GM18526 (cell line): ENCODE data around the gene PVALEF.

Experiments used
- POLR2A ChIP-seq: IDR thresholded peaks from 3 replicates; pipeline ENCODE4 v1.6.1; 2011; ENCODE audit not compliant: insufficient read length; ENCODE audit errors: extremely low read depth

PVALEF gene

DNA sequence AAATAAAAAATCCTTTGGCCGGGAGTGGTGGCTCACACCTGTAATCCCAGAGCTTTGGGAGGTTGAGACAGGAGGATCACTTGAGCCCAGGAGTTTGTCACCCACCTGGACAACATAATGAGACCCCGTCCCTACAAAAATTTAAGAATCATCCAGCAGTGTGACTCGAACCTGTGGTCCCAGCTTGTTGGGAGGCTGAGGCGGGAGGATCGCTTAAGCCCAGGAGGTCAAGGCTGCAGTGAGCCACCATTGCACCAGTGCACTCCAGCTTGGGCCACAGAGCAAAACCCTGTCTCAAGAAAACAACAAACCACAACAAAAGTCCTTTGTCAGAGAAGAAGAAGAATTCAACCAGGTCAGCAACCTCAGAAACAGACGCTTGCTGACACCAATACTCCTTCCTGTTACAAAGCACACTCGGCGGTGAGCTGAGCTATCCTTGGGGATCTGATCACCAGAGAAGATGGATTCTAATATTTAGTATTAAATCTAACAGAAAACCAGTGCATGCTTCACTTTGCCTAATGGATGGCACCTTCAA is 12.9 kb upstream of the PVALEF start:
- TF ChIP-seq POLR2A: no peak

DNA sequence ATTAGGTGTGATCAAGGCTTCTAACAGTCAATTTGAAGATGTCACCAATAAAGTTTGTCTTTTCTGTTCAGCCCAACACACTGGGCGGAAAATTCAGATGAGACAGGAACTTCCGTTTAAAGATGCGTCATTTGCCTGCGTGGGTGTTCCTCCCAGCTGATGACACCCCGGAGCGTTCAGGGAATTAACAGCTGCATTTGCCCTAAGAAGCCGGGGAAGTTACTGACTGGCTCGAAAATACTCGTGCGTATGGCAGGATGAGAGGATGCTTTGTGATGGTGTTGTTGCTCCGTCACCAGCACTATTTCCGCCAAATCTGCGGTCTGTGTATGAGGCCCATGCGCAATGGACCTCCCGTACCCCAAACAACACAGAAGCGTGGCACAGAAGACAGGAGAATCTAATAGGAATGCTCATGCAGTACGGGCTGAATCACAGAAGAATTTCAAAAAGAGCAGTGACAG is 11.9 kb upstream of the PVALEF start:
- TF ChIP-seq POLR2A: no peak

DNA sequence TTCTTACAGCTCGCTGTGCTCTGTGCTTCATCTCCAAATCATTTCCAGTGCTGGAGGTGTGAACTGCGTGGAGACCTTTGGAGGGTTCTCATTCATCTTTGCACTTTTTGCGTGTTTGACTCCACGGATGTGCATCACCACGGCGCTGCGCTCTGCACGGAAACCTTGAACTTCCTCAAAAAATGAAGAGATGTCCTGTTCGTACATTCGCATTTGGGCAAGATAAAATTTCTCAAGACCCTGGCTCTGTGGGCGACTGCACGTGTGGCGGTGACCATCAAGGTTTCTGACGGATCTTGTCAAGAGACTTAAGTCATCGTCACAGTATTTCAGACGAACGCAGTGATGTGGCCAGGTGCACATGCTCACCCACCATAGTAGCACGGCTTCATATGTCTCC is 10.3 kb upstream of the PVALEF start:
- no peak for TF ChIP-seq POLR2A

DNA sequence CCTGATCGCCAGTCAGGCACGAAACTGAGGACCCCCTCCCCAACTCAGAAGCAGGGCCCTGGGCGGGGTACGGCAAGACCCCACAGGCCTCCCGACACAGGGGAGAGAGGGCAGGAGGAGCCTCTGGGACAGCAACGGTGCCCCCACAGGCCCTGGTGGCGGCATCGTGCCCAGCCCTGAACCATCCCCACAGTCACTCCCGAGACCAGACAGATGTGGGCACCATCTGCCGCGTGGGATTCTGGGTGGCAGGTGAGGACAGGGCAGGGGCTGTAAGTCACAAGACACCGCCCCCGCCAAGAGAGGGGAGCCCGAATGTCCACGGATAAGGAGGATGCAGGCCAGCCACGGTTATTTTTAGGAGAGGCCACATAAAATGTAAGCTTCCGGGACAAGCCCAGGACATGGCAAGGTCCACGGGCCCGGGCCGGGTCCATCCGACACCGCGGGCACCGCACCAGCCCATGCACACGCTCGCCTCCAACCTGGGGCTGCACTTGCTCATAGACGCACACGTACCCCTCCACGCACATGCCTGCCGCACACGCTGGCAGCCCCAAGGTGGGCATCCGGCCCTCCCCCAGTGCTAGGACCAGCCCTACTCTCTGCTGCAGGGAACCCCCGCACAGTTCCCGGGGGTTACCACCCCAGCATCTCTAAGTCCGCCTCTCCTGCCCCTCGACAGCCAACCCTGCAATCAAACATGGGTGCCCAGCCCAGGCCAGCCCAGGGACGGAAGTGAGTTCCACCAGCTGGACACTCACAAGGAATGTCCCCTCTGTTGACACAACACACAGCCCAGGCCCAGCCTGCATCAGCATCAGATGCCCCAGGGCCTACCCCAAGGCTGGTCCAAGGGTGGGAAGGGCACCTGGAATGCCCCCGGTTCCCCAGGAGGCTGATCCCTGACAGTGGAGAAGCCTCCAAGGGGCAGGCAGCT is 8.2 kb upstream of the PVALEF start:
- TF ChIP-seq POLR2A: no peak

DNA sequence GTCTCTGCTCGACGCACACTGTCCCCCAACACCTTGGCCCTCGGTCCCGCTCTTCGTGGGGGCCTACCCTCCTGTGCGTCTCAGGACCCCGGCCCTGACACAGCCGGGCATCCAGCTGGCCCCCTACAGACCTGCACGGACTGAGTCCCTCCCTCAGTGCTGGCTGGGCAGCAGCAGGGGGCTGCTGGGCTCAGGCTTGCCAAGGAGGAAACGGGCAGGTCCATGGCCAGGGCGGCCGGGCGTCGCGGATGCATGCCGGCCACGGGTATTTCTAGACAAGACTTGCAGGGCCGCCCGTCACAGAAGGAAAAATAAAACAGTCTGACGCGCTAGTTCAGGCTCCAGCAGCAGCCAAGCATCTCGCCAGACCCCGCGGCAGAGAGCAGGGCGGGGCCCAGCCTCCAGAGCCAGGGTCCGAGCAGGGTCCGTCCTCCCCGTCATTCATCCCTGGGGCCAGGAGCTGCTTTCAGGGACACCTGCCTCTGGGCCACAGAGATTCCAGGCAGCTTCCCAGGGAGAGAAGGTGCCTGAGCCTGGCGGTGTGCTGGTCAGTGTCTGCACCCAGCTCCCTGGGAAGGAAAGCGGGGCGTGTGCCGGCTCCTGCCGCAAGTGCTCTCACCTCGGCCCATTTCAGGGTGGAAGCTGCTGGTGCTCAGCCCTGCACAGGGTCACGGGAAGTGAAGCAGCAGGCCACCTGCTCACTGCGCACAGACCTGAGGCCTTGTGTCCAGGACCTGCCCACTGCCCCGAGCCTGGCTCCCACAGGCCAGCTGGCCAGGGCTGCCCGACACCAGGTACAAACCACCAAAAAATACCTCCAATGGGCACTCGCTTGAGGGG is 7.2 kb upstream of the PVALEF start:
- TF ChIP-seq POLR2A: no peak

DNA sequence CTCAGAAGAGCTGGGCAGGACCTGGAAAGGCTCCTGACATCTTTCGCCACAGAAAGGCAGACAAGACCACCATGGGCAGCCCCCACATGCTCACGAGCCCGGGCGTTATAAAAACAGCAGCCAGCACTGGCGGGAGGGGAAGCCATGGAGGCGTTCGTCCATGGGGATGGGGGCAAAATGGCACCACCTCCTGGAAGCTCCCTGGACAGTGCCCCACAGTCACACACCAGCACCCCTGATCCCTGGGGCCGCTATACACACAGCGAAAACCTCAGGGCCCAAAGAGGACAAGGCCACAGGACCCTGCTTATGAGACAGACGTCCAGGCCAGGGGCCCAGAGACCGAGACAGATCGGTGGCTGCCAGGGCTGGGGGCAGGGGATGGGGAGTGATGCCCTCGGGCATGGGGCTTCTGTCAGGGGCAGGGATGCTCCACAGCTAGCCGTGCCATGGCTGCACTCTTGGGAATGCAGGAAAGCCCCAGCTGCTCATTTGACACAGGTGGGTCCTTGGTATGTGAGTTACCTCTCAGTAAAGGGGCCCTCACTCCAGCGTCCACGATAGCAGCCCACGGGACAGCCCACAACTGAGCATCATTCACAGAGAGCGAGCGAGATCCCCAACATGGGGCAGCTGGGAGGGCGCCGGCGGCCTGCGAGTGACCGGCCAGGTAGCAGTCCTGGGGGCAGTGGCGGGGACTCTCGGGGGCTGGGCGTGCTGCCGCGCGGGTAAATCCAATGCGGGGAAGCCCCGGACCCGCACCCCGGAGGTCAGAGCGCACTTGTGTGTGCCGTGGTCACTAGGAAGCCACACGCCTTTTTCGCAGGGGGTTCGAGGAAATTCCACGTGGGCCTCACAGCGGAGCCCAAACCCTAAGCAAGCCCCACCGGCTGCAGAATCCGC is 6.4 kb upstream of the PVALEF start:
- TF ChIP-seq POLR2A: no peak

DNA sequence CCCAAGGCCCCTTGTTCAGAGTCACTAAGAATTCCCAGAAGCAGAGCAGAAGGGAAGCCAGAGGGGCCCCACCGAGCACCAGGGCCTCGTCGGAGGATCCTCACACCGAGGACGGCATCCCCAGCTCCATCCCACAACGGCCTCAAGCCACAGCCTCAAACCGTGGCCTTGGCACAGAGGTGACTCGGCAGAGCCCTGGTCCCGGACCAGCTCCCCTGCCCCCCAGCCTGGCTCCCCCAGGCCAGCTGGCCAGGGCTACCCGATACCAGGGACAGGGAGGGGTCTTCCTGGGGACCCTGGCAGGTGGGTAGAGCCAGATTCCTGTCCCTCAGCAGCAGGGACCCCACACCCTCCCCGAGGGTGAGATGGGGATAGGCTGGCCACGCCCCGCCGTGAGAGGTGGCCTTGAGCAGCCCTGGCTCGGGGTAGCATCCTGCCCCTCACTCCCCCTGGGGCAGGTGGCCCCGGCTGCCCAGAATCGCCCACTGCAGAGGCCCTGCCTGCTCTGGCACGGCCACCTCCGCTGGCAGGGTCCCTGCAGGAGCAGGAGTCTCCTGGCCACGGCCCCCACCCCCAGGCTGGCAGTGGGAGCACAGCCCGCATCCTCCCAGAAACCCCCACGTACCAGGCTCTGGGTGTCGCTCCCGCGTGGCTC is 5.6 kb upstream of the PVALEF start:
- no peak for TF ChIP-seq POLR2A

DNA sequence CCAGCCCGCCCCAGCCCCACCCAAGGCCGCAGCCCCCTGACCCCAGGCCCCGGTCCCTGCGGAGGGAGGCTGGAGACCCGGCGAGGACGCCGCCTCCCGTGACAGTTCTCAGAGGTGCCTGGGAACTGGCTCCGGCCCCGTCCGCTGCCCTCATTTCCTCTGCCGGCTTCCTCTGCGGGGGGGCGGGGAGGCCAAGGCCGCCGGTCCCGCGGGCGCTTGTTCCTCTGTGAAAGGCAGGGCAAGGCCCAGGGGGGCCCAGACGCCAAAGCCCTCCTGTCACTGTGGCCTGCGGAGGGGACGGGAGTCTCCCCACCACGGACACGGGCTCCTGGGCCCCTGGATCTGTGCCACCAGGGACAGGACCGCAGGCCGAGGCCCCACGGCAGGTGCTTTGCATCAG is 5.0 kb upstream of the PVALEF start:
- no peak for TF ChIP-seq POLR2A

DNA sequence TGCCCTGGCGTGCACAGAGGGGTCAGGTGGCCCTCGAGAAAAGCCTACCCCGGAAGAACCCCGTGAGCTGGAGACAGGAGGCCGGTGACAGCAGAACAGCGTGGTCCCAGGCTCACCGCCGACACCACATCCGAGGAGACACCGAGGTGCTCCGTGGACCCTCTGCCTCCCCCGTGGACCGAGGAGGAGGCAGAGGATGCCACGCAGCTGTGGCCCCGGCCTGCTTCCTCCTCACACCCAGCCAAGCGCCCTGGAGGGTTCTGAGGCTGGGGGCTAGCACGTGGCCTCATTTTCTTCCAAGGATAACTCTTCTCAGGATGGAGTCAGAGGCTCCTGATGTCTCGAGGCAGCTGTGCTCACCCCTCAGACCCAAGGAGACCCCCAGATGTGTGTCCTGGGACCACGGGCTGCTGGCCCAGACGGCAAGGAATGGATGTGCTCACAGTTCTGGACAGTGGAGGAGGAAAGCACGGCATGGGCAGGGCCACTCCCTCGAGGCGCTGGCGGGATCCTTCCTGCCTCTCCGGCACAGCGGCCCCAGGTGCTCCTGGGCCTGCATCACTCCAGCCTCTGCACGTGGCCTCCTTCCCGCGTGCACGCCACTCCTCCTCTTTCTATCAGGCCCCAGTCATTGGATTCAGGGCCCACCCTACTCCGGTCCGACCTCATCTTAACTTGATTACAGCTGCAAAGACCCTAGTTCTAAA is 4.4 kb upstream of the PVALEF start:
- TF ChIP-seq POLR2A: no peak

DNA sequence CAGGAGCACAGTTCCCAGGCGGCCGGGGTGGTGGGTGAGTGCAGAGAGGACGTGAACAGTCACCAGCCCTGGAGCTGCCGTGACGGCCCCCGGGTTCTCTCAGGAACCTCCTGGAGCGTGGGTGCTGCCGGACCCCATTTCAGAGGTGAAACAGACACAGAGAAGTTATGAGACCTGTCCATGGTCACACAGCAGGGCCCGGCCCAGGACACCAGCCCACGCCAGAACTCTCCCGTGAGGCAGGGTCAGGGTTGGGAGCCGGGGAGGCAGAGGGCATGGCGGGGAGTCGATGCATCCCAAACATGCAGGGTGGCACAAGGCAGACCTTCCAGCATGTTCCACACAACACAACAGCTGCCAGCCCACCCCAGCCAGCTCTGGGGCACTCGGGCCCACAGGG is 3.8 kb upstream of the PVALEF start:
- TF ChIP-seq POLR2A: no peak

DNA sequence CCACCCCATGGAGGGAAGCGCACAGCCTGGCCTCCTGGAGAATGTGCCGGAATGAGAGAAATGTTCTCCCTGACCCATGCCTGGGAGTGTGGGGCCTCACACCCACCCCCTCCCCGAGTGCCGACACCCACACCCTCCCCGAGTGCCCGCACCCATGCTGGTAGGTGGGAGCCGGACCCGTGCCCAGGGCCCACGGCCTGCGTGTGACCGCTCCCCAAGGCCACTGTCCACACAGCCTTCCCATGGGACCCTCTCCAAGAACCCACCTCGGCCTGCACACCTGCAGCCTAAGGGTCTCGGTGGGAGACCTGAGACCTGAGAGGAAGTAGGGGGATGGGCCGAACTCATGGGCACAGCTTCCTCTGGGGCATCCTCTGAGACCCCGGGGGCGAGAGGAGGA is 3.3 kb upstream of the PVALEF start:
- no peak for TF ChIP-seq POLR2A

DNA sequence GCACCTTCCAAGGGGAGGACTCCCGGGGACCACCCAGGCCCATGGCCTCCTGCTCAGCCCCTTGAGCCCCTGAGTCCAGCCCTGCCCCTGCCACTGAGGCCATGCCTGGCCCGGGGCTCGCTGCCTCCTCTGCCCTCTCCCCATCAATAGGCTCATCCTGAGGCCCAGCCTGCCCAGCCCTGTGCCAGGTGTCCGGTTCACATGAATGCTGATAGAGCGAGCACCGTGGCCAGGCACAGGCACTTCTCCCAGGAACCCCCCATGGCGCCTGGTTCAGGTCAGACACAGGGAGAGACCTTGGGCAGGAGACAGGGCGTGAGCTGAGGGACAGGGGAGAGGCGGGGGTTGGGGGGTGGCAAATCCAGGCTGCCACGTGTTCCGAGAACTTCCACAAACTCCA is 2.8 kb upstream of the PVALEF start:
- TF ChIP-seq POLR2A: no peak

DNA sequence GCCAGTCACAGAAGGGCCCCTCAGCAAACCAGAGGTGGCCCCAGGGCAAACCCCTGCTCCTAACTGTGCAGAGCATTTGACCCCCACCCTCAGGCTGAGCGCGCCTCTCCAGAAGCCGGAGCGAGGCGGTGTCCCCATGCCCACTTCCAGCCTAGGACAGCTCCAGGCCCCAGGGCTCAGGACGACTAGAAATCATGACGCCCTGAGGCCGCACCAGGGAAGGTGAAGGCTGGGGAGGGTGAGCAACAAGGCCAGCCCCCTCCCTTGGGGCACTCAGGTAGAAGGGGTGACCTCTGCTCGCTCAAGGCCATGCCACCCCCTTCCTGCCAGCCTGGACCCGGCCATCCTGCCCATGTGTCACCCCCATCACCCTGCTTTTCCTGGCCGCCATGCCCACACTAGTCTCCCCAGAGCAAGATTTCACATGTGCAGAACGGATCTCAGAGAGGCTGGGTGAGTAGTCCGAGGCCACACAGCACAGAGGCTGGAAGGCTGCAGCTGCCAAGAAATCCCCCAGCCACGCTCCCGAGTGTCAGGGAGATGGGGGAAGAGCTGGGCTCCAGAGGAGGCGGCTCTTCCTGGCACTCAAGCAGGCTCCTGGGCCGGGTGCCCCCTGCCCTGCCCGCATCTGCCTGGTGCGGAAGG is 2.1 kb upstream of the PVALEF start:
- TF ChIP-seq POLR2A: no peak
